Stimulated activated CD8-positive, alpha-beta memory T cell treated with anti-CD3 and anti-CD28 coated beads, Interleukin-15, amount 100 ng/mL, for 4 hours (primary cell): Measurements from ENCODE around the gene LCT.
A peak's percentile ranks its signal among the peaks of the same experiment; 100 is the strongest.
"Not testable (repeated sequence)": the region's sequence is repeated elsewhere in the genome, so short reads cannot be mapped to it uniquely, and the experiment has no call there.

Source experiments
- DNase-seq, 2 donors: peaks; one replicate each; pipeline ENCODE4 v3.0.0-alpha.2; 2020; ENCODE audit warnings: low read depth in 2 of 2

LCT gene

DNA sequence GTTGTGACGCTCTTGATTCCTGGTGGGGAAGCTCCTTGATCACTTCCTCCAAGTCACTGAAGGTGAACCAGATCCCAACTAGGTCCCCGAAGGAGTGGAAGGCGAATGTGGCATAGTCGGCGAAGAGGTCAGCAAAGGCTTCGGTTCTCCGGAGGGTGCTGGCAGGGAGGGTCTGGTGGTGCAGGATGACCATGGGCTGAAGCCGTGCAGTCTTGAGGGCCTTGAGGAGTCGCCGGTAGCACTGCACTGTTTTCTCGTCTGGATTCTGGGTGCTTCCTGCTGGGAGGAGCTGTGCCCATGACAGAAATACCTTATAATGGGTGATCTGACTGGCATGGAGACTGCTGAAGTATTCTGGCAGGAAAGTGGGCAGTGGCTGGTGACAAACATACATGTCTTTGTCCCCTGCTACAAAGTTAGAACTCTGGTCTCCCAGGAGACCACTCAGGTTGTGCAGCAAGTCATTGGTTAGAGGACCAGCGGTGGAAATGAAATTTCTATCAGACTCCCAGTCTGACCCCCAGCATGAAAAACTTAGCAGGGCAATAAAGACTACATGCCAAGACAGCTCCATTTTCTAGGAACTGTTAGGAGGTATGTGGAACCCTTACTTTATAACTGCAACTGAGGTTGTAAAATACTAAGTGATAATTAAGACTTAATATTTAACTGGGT lies at the start of gene LCT:
Gene LCT (minus strand): TSS at position 589 of the 675 bp plus-strand sequence. CDS start 15 bp downstream, at position 574.
- no peak for DNase-seq

GRCh38 chr2:135885709-135886108 lies 48.7 kb upstream of the LCT start:
- DNase-seq = no peak

DNA sequence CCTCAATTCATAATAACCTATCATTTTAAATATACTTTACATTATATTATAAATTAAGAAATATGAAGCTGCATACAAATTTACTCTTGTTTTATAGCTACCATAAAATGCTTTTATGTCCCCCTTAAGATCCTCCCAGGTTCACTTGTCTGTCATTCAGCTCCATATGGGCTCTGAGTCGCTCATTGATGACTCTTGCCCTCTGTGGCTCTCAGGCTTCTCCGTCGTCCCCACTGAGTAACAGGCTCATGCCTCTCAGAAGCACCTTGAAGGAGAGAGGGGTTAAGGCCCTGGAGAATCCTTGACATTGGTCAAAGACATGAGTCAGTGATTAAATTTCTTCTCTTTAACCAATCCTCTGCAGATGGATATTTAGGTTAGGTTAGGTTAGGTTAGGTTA lies 45.4 kb upstream of the LCT start:
- DNase-seq = no peak

- not testable (repeated sequence) for DNase-seq
Observed at GRCh38 chr2:135876770-135877169, 39.8 kb upstream of the LCT start.

DNA sequence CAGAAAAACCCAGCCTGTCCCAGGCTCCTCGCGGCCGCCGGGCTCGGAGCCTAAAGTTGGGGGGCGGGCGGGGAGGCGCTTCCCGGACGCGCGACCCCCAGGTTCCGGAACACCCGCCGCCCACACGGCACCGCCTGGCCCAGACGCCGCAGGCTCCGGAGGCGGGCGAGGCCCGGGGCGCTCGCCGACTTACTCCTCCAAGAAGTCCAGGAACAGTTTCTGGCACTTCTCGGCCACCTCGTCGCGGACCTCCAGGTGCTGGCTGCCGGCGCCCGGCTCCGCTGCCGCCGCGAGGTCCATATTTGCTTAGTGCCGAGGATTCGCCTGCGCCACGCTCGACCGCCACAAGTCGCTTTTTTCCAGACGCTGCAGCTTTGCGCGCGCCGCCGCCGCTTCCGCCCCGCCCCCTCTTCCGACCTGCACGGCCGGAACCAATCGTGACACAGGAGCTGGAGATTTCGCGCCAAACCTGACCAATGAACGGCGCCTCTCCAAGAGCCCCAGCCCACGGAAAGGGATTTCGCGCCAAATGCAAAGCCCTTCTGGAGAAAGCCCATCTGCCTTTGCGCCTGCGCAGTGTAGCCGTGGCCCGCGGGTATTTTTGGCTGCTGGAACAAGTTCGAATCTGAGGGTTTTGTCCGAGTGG lies 39.2 kb upstream of the LCT start, which contains the start of gene MCM6:
Gene MCM6 (minus strand): TSS at position 378 of the 646 bp plus-strand sequence. CDS start 78 bp downstream, at position 300.
- peak; percentile 95 to 98 for DNase-seq

DNA sequence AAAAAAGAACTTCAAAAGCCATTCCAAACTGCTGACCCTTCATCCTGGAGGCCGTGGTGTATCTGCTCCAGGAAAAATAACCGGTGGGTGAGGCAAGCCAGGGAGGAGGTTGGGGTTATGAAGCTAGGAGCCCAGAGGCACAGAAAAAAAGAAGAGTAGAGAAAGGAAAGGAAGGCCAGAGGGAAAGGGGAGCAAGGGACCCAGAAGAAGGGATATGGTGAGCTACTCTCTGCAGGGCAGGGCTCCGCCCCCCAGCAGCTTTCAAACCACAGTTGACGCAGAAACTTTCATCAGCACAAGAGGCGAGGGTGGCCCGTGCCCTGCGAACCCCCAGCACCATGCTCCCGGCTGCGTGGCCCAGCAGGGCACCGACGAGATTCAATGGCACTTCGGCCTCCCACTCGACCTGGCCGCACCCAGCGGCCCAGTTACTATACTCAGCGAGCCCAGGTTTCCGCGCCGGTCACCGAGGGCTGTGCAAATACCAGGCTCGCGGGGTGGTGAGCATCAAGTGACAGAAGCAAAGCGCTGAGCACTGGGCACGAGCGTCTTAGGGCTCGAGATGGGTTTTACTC lies 38.6 kb upstream of the LCT start:
- DNase-seq = peak; percentile 60 to 61

DNA sequence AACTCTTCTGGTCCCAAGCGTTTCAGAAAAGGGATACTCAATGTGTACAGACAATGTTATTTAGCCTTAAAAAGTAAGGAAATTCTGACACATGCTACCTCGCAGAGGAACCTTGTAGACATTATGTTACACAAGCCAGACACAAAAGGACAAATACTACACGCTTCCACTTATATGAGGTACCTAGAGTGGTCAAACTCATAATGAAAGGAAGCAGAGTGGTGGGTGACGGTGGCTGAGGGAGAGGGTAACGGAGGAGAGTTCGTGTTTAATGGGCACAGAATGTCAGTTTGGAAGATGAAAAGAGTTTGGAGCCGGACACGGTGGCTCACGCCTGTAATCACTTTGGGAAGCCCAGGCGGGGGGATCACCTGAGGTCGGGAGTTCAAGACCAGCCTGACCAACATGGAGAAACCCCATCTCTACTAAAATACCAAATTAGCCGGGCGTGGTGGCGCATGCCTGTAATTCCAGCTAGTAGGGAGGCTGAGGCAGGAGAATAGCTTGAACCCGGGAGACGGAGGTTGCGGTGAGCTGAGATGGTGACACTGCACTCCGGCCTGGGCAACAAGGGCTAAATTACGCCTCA lies 37.9 kb upstream of the LCT start:
- DNase-seq = no peak

DNA sequence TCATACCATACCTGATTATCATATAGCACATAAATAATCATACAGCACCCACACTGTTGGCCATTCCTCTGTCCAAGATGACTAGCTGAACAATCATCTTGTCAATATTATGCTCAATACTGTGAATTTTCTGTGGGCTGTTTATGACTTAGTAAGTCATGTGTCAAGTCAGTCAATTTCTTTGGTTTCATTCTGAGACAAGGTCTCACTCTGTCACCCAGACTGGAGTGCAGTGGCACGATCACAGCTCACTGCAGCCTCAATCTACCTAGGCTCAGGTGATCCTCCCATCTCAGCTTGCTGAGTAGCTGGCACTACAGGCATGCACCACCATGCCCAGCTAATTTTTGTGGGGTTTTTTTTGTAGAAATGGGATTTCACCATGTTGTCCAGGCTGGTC lies 33.6 kb upstream of the LCT start:
- DNase-seq = no peak

GRCh38 chr2:135863233-135863632 lies 26.2 kb upstream of the LCT start:
- DNase-seq = no peak

DNA sequence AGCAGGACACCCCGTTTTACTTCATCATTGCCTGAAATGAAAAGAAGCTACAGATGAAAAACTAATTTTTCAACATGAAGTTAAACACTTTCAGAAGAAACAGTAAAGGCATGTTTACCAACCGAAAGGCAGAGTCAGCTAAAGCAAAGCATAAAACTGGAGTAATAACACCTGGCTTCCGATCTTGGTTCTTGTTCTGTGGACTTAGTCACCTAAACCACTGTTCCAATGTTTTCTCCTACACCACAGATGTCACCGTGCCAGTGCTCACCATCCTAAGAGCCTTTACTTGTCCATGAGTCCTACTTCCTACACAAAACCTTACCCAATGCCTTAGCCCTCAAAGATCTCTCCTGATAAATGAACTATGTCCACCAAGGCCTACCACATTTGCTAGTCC lies 25.7 kb upstream of the LCT start:
- no peak for DNase-seq

DNA sequence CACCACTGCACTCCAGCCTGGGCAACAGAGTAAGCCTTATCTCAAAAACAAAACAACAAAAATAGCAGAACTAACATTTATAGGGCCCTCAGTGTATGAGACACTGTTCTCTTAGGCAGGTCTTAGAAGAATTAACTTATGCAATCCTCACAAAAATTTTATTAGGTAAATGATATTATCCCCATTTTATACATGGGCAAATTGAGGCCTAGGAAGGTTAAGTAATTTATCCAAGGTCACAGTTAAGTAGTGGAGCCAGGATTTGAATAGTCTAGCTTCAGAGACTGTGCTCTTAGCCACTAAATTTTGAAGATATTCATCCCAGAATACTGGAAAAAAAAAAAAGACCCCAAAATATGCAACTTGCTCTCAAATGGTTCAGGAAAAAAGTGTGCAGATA lies 16.4 kb upstream of the LCT start:
- no peak for DNase-seq

DNA sequence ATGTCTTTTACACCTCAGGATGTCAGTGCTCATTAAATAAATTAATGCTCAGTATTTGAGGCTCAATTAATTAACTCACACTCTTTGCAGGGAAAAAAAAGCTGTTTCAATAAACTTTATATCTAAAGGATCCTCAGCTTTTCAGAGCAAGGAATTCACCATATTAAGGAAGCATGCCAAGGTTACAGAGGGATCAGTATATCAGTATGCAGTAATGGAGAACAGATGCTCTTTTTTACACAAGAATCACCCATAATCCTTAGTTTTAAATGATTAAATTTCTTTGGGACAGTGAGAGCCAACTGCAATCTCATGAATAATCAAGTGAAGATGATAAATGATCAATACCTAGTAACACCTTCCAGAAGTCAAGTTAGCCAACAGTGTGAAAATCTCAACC lies 14.9 kb upstream of the LCT start:
- DNase-seq = no peak

GRCh38 chr2:135850892-135851668 lies 14.1 kb upstream of the LCT start:
- DNase-seq = no peak

GRCh38 chr2:135849087-135849486 lies 12.1 kb upstream of the LCT start:
- no peak for DNase-seq

DNA sequence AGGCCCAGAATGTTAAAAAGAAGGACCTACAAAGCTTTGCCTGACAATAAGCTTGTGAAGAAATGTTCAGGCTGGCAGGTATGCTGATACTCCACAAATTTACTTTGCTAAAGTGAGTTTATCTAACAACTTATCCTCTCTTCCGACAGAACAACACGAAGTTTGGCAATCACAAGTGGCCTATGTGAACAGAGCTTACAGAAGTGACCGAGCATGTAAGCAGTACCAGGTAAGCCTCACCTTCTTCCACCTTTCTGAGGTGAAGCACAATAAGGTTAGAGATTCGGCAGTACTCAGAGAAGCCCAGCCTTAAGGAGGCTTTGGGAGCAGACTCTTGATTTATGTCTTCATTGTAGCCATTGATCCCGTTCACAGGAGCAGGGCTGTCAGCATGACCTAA lies 9.0 kb upstream of the LCT start:
- DNase-seq = no peak

- no peak for DNase-seq
Observed at GRCh38 chr2:135845257-135845656, 8.3 kb upstream of the LCT start.

- DNase-seq = no peak
Observed at GRCh38 chr2:135844301-135844895, 7.4 kb upstream of the LCT start.

DNA sequence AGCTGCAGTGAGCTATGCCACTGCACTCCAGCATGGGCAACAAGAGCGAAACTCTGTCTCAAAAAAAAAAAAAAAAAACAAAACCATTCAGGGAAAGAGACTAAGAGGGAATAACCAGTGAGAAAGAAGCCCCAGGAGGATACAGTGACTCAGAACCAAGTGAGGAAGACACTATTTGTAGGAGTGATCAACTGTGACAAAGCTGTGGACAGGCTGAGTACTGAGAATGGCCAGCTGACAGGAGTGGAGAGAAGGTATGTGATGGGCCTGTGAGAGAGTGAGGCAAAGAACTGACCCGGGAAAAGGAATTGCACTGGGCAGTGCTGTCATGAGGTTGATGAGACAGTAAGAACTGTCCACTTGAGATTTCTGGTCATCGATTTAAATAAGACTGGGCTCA lies 6.7 kb upstream of the LCT start:
- DNase-seq = no peak

DNA sequence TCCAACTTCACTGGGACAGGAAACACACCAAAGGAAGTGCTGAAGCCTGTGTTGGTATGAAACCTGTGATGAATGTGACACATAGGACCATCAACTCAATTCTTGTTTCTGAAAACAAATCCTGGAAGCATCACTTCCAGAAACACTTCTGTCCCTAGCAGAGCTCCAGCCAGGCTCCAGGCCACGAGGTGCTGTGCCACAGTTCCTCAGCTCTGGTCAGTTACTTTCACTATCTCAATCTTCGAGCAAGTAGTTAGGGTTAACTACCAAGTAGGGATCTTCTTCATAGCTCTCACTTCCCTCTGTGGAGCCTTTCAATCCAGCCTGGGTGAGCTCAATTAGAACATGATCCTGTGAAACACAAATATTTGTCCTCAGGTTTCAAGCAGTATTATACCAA lies 3.6 kb upstream of the LCT start:
- DNase-seq = no peak

GRCh38 chr2:135839713-135840112 lies 2.7 kb upstream of the LCT start:
- DNase-seq = no peak

GRCh38 chr2:135838502-135838901 lies 1.5 kb upstream of the LCT start:
- DNase-seq = no peak

GRCh38 chr2:135832891-135833290 lies 4.1 kb downstream of the LCT start:
- no peak for DNase-seq
